WI38 (cell line): ENCODE data around the gene ARPC5.

Experiments used
- H3K4me3 ChIP-seq: 2 replicates; pipeline ENCODE4 v1.5.1; 2011; ENCODE audit warnings: low read depth, mild to moderate bottlenecking, control low read depth, low read length
- TF ChIP-seq, protein P1 (sequence below): IDR thresholded peaks from 2 replicates; pipeline ENCODE4 v1.5.1; 2012; ENCODE audit warnings: low read depth, mild to moderate bottlenecking, control low read depth, low read length

The ARPC5 gene

DNA sequence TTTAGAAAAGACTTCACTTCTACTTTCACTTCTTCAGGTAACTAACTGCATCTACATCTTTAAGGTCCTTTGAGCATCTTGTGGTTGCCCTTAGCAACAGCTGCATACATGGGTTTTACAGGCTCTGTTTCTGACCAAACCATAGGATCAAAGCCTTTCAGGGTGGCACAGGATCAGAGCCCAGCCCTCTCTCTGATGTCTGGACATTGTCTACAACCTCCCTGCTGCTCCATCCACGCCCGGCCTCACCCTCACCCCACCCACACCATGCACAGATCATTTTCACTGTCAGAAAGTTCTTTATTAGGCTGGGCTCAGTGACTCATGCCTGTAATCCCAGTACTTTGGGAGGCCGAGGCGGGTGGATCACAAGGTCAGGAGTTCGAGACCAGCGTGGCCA, 50.5 kb downstream of the ARPC5 start:
- no peak overlapping the region for H3K4me3 ChIP-seq
- TF ChIP-seq, protein P1, sequence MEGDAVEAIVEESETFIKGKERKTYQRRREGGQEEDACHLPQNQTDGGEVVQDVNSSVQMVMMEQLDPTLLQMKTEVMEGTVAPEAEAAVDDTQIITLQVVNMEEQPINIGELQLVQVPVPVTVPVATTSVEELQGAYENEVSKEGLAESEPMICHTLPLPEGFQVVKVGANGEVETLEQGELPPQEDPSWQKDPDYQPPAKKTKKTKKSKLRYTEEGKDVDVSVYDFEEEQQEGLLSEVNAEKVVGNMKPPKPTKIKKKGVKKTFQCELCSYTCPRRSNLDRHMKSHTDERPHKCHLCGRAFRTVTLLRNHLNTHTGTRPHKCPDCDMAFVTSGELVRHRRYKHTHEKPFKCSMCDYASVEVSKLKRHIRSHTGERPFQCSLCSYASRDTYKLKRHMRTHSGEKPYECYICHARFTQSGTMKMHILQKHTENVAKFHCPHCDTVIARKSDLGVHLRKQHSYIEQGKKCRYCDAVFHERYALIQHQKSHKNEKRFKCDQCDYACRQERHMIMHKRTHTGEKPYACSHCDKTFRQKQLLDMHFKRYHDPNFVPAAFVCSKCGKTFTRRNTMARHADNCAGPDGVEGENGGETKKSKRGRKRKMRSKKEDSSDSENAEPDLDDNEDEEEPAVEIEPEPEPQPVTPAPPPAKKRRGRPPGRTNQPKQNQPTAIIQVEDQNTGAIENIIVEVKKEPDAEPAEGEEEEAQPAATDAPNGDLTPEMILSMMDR = no peak

DNA sequence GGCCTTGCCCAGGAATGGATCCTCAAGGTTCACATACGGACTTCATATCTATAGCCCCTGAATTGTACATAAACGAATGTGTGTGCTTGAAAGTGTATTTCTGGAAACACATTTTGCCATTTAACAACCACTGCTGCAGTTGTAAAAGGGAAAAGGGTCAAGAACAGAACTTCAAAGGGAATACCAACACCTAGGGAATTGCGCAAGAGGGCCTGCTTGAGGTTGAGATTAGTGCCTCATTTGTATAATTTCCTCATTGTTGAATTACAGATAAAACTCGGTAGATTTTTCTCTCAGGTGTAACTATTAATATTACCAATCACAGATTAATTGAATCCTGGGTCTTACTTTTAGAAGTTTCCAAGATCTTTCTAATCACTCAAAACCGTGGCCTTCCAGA, 51.4 kb downstream of the ARPC5 start:
- TF ChIP-seq, protein P1 = no peak

DNA sequence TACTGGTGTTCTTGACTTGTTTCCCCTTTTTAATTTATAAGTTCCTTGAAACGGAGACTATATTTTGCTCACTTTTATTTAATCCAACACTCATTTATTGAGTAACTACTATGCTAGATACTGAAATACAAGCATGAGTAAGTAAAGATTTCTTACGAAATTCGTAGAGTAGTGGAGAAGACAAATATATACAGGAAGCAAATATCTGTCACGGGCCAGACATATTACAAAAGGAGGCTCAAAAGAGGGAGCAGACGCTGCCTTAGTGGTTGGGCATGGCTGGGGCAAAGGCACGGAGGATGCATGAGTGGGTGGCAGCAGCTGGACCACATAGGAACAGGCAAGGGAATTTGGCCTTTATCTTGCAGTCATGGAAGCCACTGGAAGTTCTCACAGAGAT, 52.1 kb downstream of the ARPC5 start:
- TF ChIP-seq, protein P1 = no peak
- no peak overlapping the region for H3K4me3 ChIP-seq

More for the DNA sequence above, 51.4 kb downstream of the ARPC5 start:
- no peak overlapping the region for H3K4me3 ChIP-seq

DNA sequence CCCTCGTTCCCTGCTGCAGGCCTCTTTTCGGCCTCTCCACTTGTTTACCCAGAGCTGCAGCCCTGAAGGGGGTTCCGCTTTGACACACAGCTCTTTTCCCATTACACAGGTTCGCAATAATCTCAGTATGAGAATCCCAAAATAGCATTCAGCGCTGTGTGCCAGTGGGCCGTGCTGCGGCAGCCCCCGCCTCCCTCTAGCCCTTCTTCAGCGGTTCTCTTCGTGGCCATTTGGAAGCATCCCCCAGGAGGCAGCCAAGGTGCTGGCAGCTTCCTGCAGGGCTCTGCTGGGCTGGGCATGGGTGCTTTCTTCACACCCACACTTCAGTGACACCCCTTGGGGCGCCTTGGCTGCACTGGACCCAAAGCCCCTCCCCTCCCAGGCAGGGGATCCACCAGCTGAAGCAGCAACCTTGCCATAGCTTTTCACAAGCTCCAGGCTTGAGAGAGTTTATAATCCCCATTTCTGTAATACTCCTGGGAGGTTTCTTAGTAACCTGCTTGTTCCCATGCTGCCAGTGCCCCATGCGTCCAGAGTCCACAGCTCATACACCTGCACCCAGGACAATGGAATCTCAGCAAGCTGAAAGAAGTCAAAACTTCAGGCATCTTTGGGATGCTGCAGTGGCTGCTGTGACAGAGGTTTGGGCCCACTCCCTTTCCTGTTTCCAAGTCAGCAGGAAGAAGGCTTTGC, 53.4 kb downstream of the ARPC5 start:
- H3K4me3 ChIP-seq = no peak overlapping the region
- TF ChIP-seq, protein P1 = no peak

DNA sequence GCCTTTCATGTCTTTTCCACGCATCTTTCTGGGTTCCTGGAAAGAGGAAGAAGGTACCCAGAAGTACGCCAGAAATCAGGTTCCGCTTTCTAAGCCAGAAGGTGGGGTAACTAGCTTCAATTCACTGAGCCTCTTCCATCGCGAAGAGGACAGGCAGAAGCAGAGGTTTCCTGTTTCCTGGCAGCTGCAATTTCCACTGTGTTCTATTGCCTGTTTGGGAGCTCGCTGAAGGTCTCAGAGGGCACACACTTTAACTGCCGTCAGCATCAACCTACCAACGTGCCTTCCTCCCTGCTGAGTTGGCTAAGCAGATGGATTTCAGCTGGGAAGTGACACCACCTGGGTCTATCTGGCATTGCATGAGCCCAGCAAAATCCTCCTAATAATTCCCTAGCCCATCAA, 55.3 kb downstream of the ARPC5 start:
- no peak overlapping the region for H3K4me3 ChIP-seq
- TF ChIP-seq, protein P1 = no peak

DNA sequence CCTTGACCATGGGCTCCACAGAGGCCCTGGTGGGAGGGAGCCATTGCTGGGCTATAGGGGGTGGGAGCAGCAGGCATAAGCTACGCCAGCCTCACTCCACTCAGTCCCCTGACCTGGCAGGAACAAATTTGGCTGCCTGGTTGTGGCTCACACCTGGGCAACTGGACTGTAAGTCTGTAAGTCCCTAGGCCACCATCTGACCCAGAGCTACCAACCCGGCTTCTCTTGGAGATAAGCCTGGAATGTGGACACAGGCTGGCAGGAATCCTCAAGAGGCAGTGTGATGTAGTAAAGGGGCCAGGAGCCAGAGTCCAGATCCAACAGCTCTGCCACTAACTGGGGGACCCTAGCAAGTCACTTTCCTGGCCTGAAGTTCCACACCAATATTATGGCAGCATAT, 56.7 kb downstream of the ARPC5 start:
- no peak overlapping the region for H3K4me3 ChIP-seq
- TF ChIP-seq, protein P1 = no peak

DNA sequence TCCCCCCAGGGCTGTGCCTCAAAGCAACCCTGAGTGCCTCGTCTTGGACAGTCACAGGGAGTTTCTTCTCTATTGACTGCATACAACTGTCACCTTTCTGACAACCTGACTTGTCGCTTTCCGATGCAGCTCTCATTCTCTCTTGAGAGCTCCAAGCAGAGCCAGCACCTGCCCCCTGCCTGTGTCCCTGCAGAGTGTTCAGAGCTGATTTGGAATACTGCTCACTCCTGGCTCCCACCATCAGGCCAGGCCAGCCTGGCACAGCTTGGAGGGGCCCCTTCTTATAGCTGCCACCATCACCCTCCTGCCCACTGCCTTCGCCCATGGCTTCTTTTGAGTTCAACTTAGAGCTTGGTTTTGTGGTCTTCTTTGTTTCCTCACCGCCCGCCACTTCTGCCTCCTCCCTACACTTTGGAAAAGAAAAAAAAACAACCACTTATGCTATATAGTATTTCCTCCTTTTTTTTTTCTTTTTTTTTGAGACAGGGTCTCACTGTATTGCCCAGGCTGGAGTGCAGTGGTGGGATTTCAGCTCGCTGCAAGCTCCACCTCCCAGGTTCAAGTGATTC, 57.6 kb downstream of the ARPC5 start:
- TF ChIP-seq, protein P1 = no peak
- H3K4me3 ChIP-seq = no peak overlapping the region
